Right lobe of liver (tissue), 4 donors: Measurements from ENCODE around the gene SLC22A23.

Source experiments
- CTCF ChIP-seq, 4 donors: fragments of 200-600 bp in 3 of 4; fragments of 450-650 bp in 1 of 4; IDR thresholded peaks; one replicate each; pipeline versions ENCODE4 v1.5.1 to v1.8.0; 2016 to 2022; ENCODE audit warnings: antibody characterized with exemption in 4 of 4, mild to moderate bottlenecking in 2 of 4
- POLR2A ChIP-seq: fragments of 450-650 bp; IDR thresholded peaks from one replicate; pipeline ENCODE4 v1.6.1; 2017; ENCODE audit warnings: antibody characterized with exemption, mild to moderate bottlenecking
- donor health status: DM: no; HTN: no; CAD: no.
- donor health status: DM: no; HTN: no; CAD: no.
- donor health status: DM: no; HTN: yes; CAD: no.

- TF ChIP-seq CTCF (IDR thresholded peaks at IDR 0.05) (no peak), POLR2A (no peak)
Measured at GRCh38 chr6:3384241-3385143, 72.4 kb downstream of the SLC22A23 start.
